HG02798 (cell line): ENCODE measurements around the gene TMEFF2.

Experiments
- ATAC-seq: cut with Tn5 transposase; IDR thresholded peaks from one replicate; pipeline ENCODE4 v1.9.1; 2021; ENCODE audit warnings: mild to moderate bottlenecking; ENCODE audit not compliant: unreplicated experiment, poor library complexity

Gene TMEFF2

GRCh38 chr2:192194866-192195547, at the start of gene TMEFF2:
Gene TMEFF2 (minus strand): TSS chr2:192194933. CDS start chr2:192194524, 409 bp downstream.
- peak; percentile 72 for ATAC-seq

- no peak for ATAC-seq
Measured at GRCh38 chr2:192243488-192243887, 48.8 kb upstream of the TMEFF2 start.

- no peak for ATAC-seq
Measured at GRCh38 chr2:192236136-192236535, 41.4 kb upstream of the TMEFF2 start.

GRCh38 chr2:192230889-192231453, 36.2 kb upstream of the TMEFF2 start:
- ATAC-seq: no peak

GRCh38 chr2:192228685-192229084, 34.0 kb upstream of the TMEFF2 start:
- no peak for ATAC-seq

GRCh38 chr2:192218970-192219369, 24.2 kb upstream of the TMEFF2 start:
- ATAC-seq: no peak

- ATAC-seq: no peak
Measured at GRCh38 chr2:192218377-192218776, 23.6 kb upstream of the TMEFF2 start.

GRCh38 chr2:192216336-192216735, 21.6 kb upstream of the TMEFF2 start:
- ATAC-seq: no peak

- no peak for ATAC-seq
Measured at GRCh38 chr2:192215096-192215877, 20.6 kb upstream of the TMEFF2 start.

GRCh38 chr2:192208848-192209247, 14.1 kb upstream of the TMEFF2 start:
- ATAC-seq: no peak

GRCh38 chr2:192206399-192206798, 11.7 kb upstream of the TMEFF2 start:
- ATAC-seq: no peak

- ATAC-seq: no peak
Measured at GRCh38 chr2:192203876-192204275, 9.1 kb upstream of the TMEFF2 start.

GRCh38 chr2:192202373-192202772, 7.6 kb upstream of the TMEFF2 start:
- ATAC-seq: no peak

- ATAC-seq: no peak
Measured at GRCh38 chr2:192201116-192201515, 6.4 kb upstream of the TMEFF2 start.

- ATAC-seq: no peak
Measured at GRCh38 chr2:192197357-192197756, 2.6 kb upstream of the TMEFF2 start.

GRCh38 chr2:192196421-192197194, 1.9 kb upstream of the TMEFF2 start:
- ATAC-seq: no peak

GRCh38 chr2:192195548-192196418, 1.1 kb upstream of the TMEFF2 start:
- ATAC-seq: peak; percentile 18

- peak; percentile 15 for ATAC-seq
Measured at GRCh38 chr2:192194265-192194865, 368 bp downstream of the TMEFF2 start.

- ATAC-seq: no peak
Measured at GRCh38 chr2:192190474-192190873, 4.3 kb downstream of the TMEFF2 start.
